PC-3 (cell line): ENCODE measurements around the gene URB1. TPM values are rescaled to one million over a fixed set of nuclear protein-coding genes. Genes with fewer than 3 reads are reported as not detected.

Experiments used
- ATAC-seq: fragments of 200-7000 bp; cut with Tn5 transposase; 2 replicates; pipeline ENCODE4 v1.9.1; 2020; ENCODE audit warnings: mild to moderate bottlenecking, moderate library complexity
- BruUV-seq: library from RNA; stranded (reverse); fragments of 400-500 nt; replicated peaks from 2 replicates; lab custom pipeline; 2021; lab: Mats Ljungman, UMichigan
- CTCF ChIA-PET: fragments of 300-600 bp; sonication (Branson Sonifier 250); formaldehyde crosslinking; loops from one replicate; lab custom pipeline; 2022; ENCODE audit warnings: antibody characterized with exemption; lab: Charles Lee
- POLR2A ChIA-PET: fragments of 300-600 bp; sonication (Branson Sonifier 250); formaldehyde crosslinking; loops from one replicate; lab custom pipeline; 2022; ENCODE audit warnings: antibody characterized with exemption; ENCODE audit not compliant: unreplicated experiment; lab: Charles Lee
- DNase-seq: peaks from one replicate; pipeline ENCODE4 v3.0.0-alpha.2; 2015
- H2AFZ ChIP-seq: fragments of 300-600 bp; sonication (generic); 2 replicates; pipeline ENCODE4 v1.6.0; 2016; ENCODE audit warnings: antibody characterized with exemption, low read length
- H3F3A ChIP-seq: fragments of 300-600 bp; sonication (generic); one replicate; pipeline ENCODE4 v1.6.0; 2017; ENCODE audit warnings: antibody characterized with exemption, low read length, control low read depth, mild to moderate bottlenecking; ENCODE audit not compliant: unreplicated experiment
- H3K27ac ChIP-seq: fragments of 300-600 bp; sonication (generic); 2 replicates; pipeline ENCODE4 v1.5.1; 2016; ENCODE audit warnings: mild to moderate bottlenecking, low read length
- H3K27me3 ChIP-seq: fragments of 300-600 bp; sonication (generic); 2 replicates; pipeline ENCODE4 v1.6.1; 2016; ENCODE audit warnings: low read length, mixed read lengths
- H3K36me3 ChIP-seq: fragments of 300-600 bp; sonication (generic); 2 replicates; pipeline ENCODE4 v1.6.1; 2016; ENCODE audit warnings: low read depth, mixed run types, low read length, mixed read lengths
- H3K4me1 ChIP-seq: fragments of 300-600 bp; sonication (generic); 2 replicates; pipeline ENCODE4 v1.5.1; 2016; ENCODE audit warnings: low read length; ENCODE audit not compliant: insufficient read depth
- H3K4me2 ChIP-seq: fragments of 300-600 bp; sonication (generic); 2 replicates; pipeline ENCODE4 v1.6.0; 2016; ENCODE audit warnings: low read length
- H3K4me3 ChIP-seq: fragments of 300-600 bp; sonication (generic); 2 replicates; pipeline ENCODE4 v1.5.1; 2016; ENCODE audit warnings: mild to moderate bottlenecking, low read length, mixed read lengths
- H3K79me2 ChIP-seq: fragments of 300-600 bp; sonication (generic); 2 replicates; pipeline ENCODE4 v1.6.1; 2017; ENCODE audit warnings: low read length, mixed read lengths
- H3K9ac ChIP-seq: fragments of 300-600 bp; sonication (generic); 2 replicates; pipeline ENCODE4 v1.6.0; 2016; ENCODE audit warnings: mild to moderate bottlenecking, low read length
- H3K9me2 ChIP-seq: fragments of 300-600 bp; sonication (generic); replicated peaks from 2 replicates; pipeline ENCODE4 v1.6.1; 2016; ENCODE audit warnings: mixed run types, low read length, mixed read lengths
- H3K9me3 ChIP-seq: fragments of 300-600 bp; sonication (generic); 2 replicates; pipeline ENCODE4 v1.6.1; 2016; ENCODE audit warnings: low read length, mixed read lengths
- H4K20me1 ChIP-seq: fragments of 300-600 bp; sonication (generic); 2 replicates; pipeline ENCODE4 v1.6.1; 2016; ENCODE audit warnings: low read length, mixed read lengths
- EZH2 ChIP-seq: fragments of 300-600 bp; sonication (generic); IDR thresholded peaks from one replicate; pipeline ENCODE4 v1.6.1; 2017; ENCODE audit warnings: antibody characterized with exemption, mild to moderate bottlenecking, low read length; ENCODE audit not compliant: unreplicated experiment
- EZH2phosphoT487 ChIP-seq: fragments of 300-600 bp; sonication (generic); IDR thresholded peaks from 2 replicates; pipeline ENCODE4 v1.6.1; 2018; ENCODE audit warnings: mild to moderate bottlenecking, antibody characterized with exemption, low read length, borderline replicate concordance
- intact Hi-C: fragments of 100-400 bp; cut with micrococcal nuclease; formaldehyde crosslinking; loops from 2 replicates; pipeline ENCODE4 v1.9.0; 2023
- total RNA-seq: library from RNA; depleted of rRNA; stranded (reverse); fragments of >200 nt; gene quantifications from 2 replicates; pipeline ENCODE4 v1.2.3, GENCODE V29; 2014
- TF ChIP-seq, protein P1 (sequence below): fragments of 300-600 bp; sonication (generic); conservative IDR thresholded peaks from 2 replicates; pipeline ENCODE4 v1.5.1; 2017; ENCODE audit warnings: antibody characterized with exemption, low read depth, mild to moderate bottlenecking, low read length

URB1 gene
- total RNA-seq, 1 experiment from 2014 or later: 27.8 TPM

DNA sequence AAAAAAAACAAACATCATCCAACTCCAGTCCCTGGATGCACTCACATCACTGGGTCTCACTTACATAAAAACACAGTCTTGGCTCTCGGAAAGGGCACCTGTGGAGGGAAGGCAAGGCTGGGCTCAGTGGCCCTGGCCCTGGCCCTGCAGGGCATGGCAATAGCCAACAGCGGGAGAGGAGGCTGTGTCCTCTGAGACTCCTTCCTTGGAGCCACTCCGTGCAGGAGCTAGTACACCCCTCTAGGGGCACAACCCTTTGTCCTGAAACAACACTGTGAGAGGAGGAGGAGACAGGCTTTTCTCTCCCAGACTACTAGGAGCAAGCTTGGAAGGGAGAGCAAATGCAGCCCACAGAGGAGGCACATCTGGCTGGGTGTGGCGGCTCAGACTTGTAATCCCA, 28.0 kb downstream of the URB1 start:
- H3K27ac ChIP-seq: no peak overlapping the region
- no peak overlapping the region for H3K9ac ChIP-seq
- no peaks in the 10 kb centered on the region for H4K20me1 ChIP-seq
- H3F3A ChIP-seq: no peaks in the 10 kb centered on the region
- TF ChIP-seq, protein P1, sequence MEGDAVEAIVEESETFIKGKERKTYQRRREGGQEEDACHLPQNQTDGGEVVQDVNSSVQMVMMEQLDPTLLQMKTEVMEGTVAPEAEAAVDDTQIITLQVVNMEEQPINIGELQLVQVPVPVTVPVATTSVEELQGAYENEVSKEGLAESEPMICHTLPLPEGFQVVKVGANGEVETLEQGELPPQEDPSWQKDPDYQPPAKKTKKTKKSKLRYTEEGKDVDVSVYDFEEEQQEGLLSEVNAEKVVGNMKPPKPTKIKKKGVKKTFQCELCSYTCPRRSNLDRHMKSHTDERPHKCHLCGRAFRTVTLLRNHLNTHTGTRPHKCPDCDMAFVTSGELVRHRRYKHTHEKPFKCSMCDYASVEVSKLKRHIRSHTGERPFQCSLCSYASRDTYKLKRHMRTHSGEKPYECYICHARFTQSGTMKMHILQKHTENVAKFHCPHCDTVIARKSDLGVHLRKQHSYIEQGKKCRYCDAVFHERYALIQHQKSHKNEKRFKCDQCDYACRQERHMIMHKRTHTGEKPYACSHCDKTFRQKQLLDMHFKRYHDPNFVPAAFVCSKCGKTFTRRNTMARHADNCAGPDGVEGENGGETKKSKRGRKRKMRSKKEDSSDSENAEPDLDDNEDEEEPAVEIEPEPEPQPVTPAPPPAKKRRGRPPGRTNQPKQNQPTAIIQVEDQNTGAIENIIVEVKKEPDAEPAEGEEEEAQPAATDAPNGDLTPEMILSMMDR: no peak
- TF ChIP-seq EZH2 (no peak), EZH2phosphoT487 (no peak)
- no peaks in the 10 kb centered on the region for H3K79me2 ChIP-seq
- POLR2A ChIA-PET: interaction anchor here (0.5 kb wide), 1 partner anchor 35 kb away, joined by 8 read pairs; no protein-coding TSS in a partner anchor
- CTCF ChIA-PET: no interaction called here
- no peak for ATAC-seq
- H3K27me3 ChIP-seq: no peaks in the 10 kb centered on the region
- no peak for DNase-seq
- no peaks in the 10 kb centered on the region for H3K4me1 ChIP-seq
- intact Hi-C loops: no loop called here
- no peaks in the 10 kb centered on the region for H3K9me2 ChIP-seq
- H2AFZ ChIP-seq: no peak overlapping the region
- BruUV-seq: no TSS peak
- H3K4me3 ChIP-seq: no peak overlapping the region
- H3K36me3 ChIP-seq: peaks cover 84% of the 10 kb centered on the region
- no peak overlapping the region for H3K4me2 ChIP-seq
- no peaks in the 10 kb centered on the region for H3K9me3 ChIP-seq

- H3K79me2 ChIP-seq: no peaks in the 10 kb centered on the region
- ChIA-PET POLR2A (interaction anchor here (0.5 kb wide), 1 partner anchor 34 kb away, joined by 8 read pairs; no protein-coding TSS in a partner anchor), CTCF (no interaction called here)
- no TSS peak for BruUV-seq
- H4K20me1 ChIP-seq: no peaks in the 10 kb centered on the region
- H3K9me3 ChIP-seq: no peaks in the 10 kb centered on the region
- no peaks in the 10 kb centered on the region for H3K9me2 ChIP-seq
- H3F3A ChIP-seq: no peaks in the 10 kb centered on the region
- no peak overlapping the region for H2AFZ ChIP-seq
- no peak overlapping the region for H3K4me2 ChIP-seq
- no peaks in the 10 kb centered on the region for H3K27me3 ChIP-seq
- no peaks in the 10 kb centered on the region for H3K4me1 ChIP-seq
- no peak overlapping the region for H3K27ac ChIP-seq
- TF ChIP-seq, protein P1: no peak
- TF ChIP-seq EZH2phosphoT487 (no peak), EZH2 (no peak)
- DNase-seq (no peak), ATAC-seq (no peak)
- H3K4me3 ChIP-seq: no peak overlapping the region
- H3K9ac ChIP-seq: no peak overlapping the region
- intact Hi-C loops: no loop called here
- peaks cover 84% of the 10 kb centered on the region for H3K36me3 ChIP-seq
Observed at GRCh38 chr21:32364387-32364786, 28.4 kb downstream of the URB1 start.

GRCh38 chr21:32360401-32360975, 32.3 kb downstream of the URB1 start:
- DNase-seq (no peak), ATAC-seq (no peak)
- no peaks in the 10 kb centered on the region for H3F3A ChIP-seq
- H3K9ac ChIP-seq: no peak overlapping the region
- intact Hi-C loops: no loop called here
- peaks cover 88% of the 10 kb centered on the region for H3K36me3 ChIP-seq
- no peaks in the 10 kb centered on the region for H3K27me3 ChIP-seq
- TF ChIP-seq EZH2: no peak
- no peak for TF ChIP-seq EZH2phosphoT487
- TF ChIP-seq, protein P1: no peak
- no peak overlapping the region for H3K4me2 ChIP-seq
- no peak overlapping the region for H3K27ac ChIP-seq
- no peak overlapping the region for H3K4me3 ChIP-seq
- ChIA-PET CTCF (no interaction called here), POLR2A (no interaction called here)
- no TSS peak for BruUV-seq
- H4K20me1 ChIP-seq: no peaks in the 10 kb centered on the region
- no peaks in the 10 kb centered on the region for H3K4me1 ChIP-seq
- H3K9me3 ChIP-seq: no peaks in the 10 kb centered on the region
- no peak overlapping the region for H2AFZ ChIP-seq
- no peaks in the 10 kb centered on the region for H3K79me2 ChIP-seq
- no peaks in the 10 kb centered on the region for H3K9me2 ChIP-seq
